ENCODE results near the gene PROK2.

Gene PROK2

GRCh38 chr3:71809321-71810026 is 24.5 kb upstream of the PROK2 start:
- Histone ChIP-seq H3K4me1 (ENCODE audit: control insufficient read depth, insufficient read depth, low read length) (no peaks in the 10 kb centered on the region), H3K9me3 (ENCODE audit: control insufficient read depth, insufficient read depth, low read length) (no peaks in the 10 kb centered on the region), H3K9ac (ENCODE audit: low read depth, low read length) (no peak overlapping the region), H3K36me3 (ENCODE audit: control insufficient read depth, insufficient read depth, low read length) (no peaks in the 10 kb centered on the region), H3K27me3 (ENCODE audit: control insufficient read depth, insufficient read depth, low read length) (no peaks in the 10 kb centered on the region), H3K27ac (ENCODE audit: low read depth, low read length) (no peak overlapping the region), H3K4me3 (ENCODE audit: low read depth, low read length) (no peak overlapping the region)

- no peak overlapping the region for H3K4me3 ChIP-seq (ENCODE audit: low read depth, low read length)
- H3K27me3 ChIP-seq (ENCODE audit: control insufficient read depth, insufficient read depth, low read length), result no peaks in the 10 kb centered on the region
- no peak overlapping the region for H3K27ac ChIP-seq (ENCODE audit: low read depth, low read length)
- H3K36me3 ChIP-seq (ENCODE audit: control insufficient read depth, insufficient read depth, low read length), result no peaks in the 10 kb centered on the region
- H3K9me3 ChIP-seq (ENCODE audit: control insufficient read depth, insufficient read depth, low read length), result no peaks in the 10 kb centered on the region
- H3K4me1 ChIP-seq (ENCODE audit: control insufficient read depth, insufficient read depth, low read length), result peaks cover 12% of the 10 kb centered on the region
- no peak overlapping the region for H3K9ac ChIP-seq (ENCODE audit: low read depth, low read length)
These were observed 21.8 kb upstream of the PROK2 start for GRCh38 chr3:71806736-71807135.

GRCh38 chr3:71805691-71806090 is 20.7 kb upstream of the PROK2 start:
- H3K27me3 ChIP-seq (ENCODE audit: control insufficient read depth, insufficient read depth, low read length), result no peaks in the 10 kb centered on the region
- no peak overlapping the region for H3K27ac ChIP-seq (ENCODE audit: low read depth, low read length)
- no peaks in the 10 kb centered on the region for H3K9me3 ChIP-seq (ENCODE audit: control insufficient read depth, insufficient read depth, low read length)
- no peak overlapping the region for H3K4me3 ChIP-seq (ENCODE audit: low read depth, low read length)
- peaks cover 22% of the 10 kb centered on the region for H3K4me1 ChIP-seq (ENCODE audit: control insufficient read depth, insufficient read depth, low read length)
- no peak overlapping the region for H3K9ac ChIP-seq (ENCODE audit: low read depth, low read length)
- H3K36me3 ChIP-seq (ENCODE audit: control insufficient read depth, insufficient read depth, low read length), result no peaks in the 10 kb centered on the region

GRCh38 chr3:71805199-71805598 is 20.3 kb upstream of the PROK2 start:
- Histone ChIP-seq H3K27me3 (ENCODE audit: control insufficient read depth, insufficient read depth, low read length) (no peaks in the 10 kb centered on the region), H3K9me3 (ENCODE audit: control insufficient read depth, insufficient read depth, low read length) (no peaks in the 10 kb centered on the region), H3K27ac (ENCODE audit: low read depth, low read length) (no peak overlapping the region), H3K4me1 (ENCODE audit: control insufficient read depth, insufficient read depth, low read length) (peaks cover 25% of the 10 kb centered on the region), H3K9ac (ENCODE audit: low read depth, low read length) (no peak overlapping the region), H3K4me3 (ENCODE audit: low read depth, low read length) (no peak overlapping the region), H3K36me3 (ENCODE audit: control insufficient read depth, insufficient read depth, low read length) (no peaks in the 10 kb centered on the region)

GRCh38 chr3:71803248-71803647 is 18.3 kb upstream of the PROK2 start:
- Histone ChIP-seq H3K27me3 (ENCODE audit: control insufficient read depth, insufficient read depth, low read length) (no peaks in the 10 kb centered on the region), H3K9ac (ENCODE audit: low read depth, low read length) (no peak overlapping the region), H3K9me3 (ENCODE audit: control insufficient read depth, insufficient read depth, low read length) (no peaks in the 10 kb centered on the region), H3K4me1 (ENCODE audit: control insufficient read depth, insufficient read depth, low read length) (peaks cover 38% of the 10 kb centered on the region), H3K27ac (ENCODE audit: low read depth, low read length) (no peak overlapping the region), H3K36me3 (ENCODE audit: control insufficient read depth, insufficient read depth, low read length) (no peaks in the 10 kb centered on the region), H3K4me3 (ENCODE audit: low read depth, low read length) (no peak overlapping the region)

- Histone ChIP-seq H3K27me3 (ENCODE audit: control insufficient read depth, insufficient read depth, low read length) (no peaks in the 10 kb centered on the region), H3K4me3 (ENCODE audit: low read depth, low read length) (no peak overlapping the region), H3K36me3 (ENCODE audit: control insufficient read depth, insufficient read depth, low read length) (no peaks in the 10 kb centered on the region), H3K4me1 (ENCODE audit: control insufficient read depth, insufficient read depth, low read length) (peaks cover 38% of the 10 kb centered on the region), H3K9me3 (ENCODE audit: control insufficient read depth, insufficient read depth, low read length) (no peaks in the 10 kb centered on the region), H3K27ac (ENCODE audit: low read depth, low read length) (no peak overlapping the region), H3K9ac (ENCODE audit: low read depth, low read length) (no peak overlapping the region)
These were observed 17.0 kb upstream of the PROK2 start for GRCh38 chr3:71801986-71802385.

GRCh38 chr3:71800023-71800422 is 15.1 kb upstream of the PROK2 start:
- Histone ChIP-seq H3K9me3 (ENCODE audit: control insufficient read depth, insufficient read depth, low read length) (no peaks in the 10 kb centered on the region), H3K4me3 (ENCODE audit: low read depth, low read length) (no peak overlapping the region), H3K4me1 (ENCODE audit: control insufficient read depth, insufficient read depth, low read length) (peaks cover 38% of the 10 kb centered on the region), H3K9ac (ENCODE audit: low read depth, low read length) (no peak overlapping the region), H3K27ac (ENCODE audit: low read depth, low read length) (no peak overlapping the region), H3K36me3 (ENCODE audit: control insufficient read depth, insufficient read depth, low read length) (no peaks in the 10 kb centered on the region), H3K27me3 (ENCODE audit: control insufficient read depth, insufficient read depth, low read length) (no peaks in the 10 kb centered on the region)

- Histone ChIP-seq H3K36me3 (ENCODE audit: control insufficient read depth, insufficient read depth, low read length) (no peaks in the 10 kb centered on the region), H3K9ac (ENCODE audit: low read depth, low read length) (no peak overlapping the region), H3K9me3 (ENCODE audit: control insufficient read depth, insufficient read depth, low read length) (no peaks in the 10 kb centered on the region), H3K27ac (ENCODE audit: low read depth, low read length) (no peak overlapping the region), H3K4me3 (ENCODE audit: low read depth, low read length) (no peak overlapping the region), H3K4me1 (ENCODE audit: control insufficient read depth, insufficient read depth, low read length) (peaks cover 34% of the 10 kb centered on the region), H3K27me3 (ENCODE audit: control insufficient read depth, insufficient read depth, low read length) (no peaks in the 10 kb centered on the region; the same call in 1 of the 2 replicates)
These were observed 12.5 kb upstream of the PROK2 start for GRCh38 chr3:71797455-71797854.

GRCh38 chr3:71796290-71796689 is 11.3 kb upstream of the PROK2 start:
- H3K9me3 ChIP-seq (ENCODE audit: control insufficient read depth, insufficient read depth, low read length), result no peaks in the 10 kb centered on the region

GRCh38 chr3:71791634-71792033 is 6.7 kb upstream of the PROK2 start:
- no peaks in the 10 kb centered on the region for H3K9me3 ChIP-seq (ENCODE audit: control insufficient read depth, insufficient read depth, low read length)
- no peak overlapping the region for H3K9ac ChIP-seq (ENCODE audit: low read depth, low read length)
- H3K4me1 ChIP-seq (ENCODE audit: control insufficient read depth, insufficient read depth, low read length), result peaks cover 3% of the 10 kb centered on the region
- no peaks in the 10 kb centered on the region for H3K36me3 ChIP-seq (ENCODE audit: control insufficient read depth, insufficient read depth, low read length)
- no peak overlapping the region for H3K27ac ChIP-seq (ENCODE audit: low read depth, low read length)
- H3K27me3 ChIP-seq (ENCODE audit: control insufficient read depth, insufficient read depth, low read length), result peaks cover 14% of the 10 kb centered on the region
- H3K4me3 ChIP-seq (ENCODE audit: low read depth, low read length), result no peak overlapping the region

More at GRCh38 chr3:71796290-71796689, 11.3 kb upstream of the PROK2 start:
- Histone ChIP-seq H3K4me3 (ENCODE audit: low read depth, low read length) (no peak overlapping the region), H3K4me1 (ENCODE audit: control insufficient read depth, insufficient read depth, low read length) (peaks cover 22% of the 10 kb centered on the region), H3K27ac (ENCODE audit: low read depth, low read length) (no peak overlapping the region), H3K9ac (ENCODE audit: low read depth, low read length) (no peak overlapping the region), H3K27me3 (ENCODE audit: control insufficient read depth, insufficient read depth, low read length) (no peaks in the 10 kb centered on the region; the same call in 1 of the 2 replicates), H3K36me3 (ENCODE audit: control insufficient read depth, insufficient read depth, low read length) (no peaks in the 10 kb centered on the region)

GRCh38 chr3:71789922-71790321 is 5.0 kb upstream of the PROK2 start:
- Histone ChIP-seq H3K4me1 (ENCODE audit: control insufficient read depth, insufficient read depth, low read length) (peaks cover 16% of the 10 kb centered on the region), H3K36me3 (ENCODE audit: control insufficient read depth, insufficient read depth, low read length) (no peaks in the 10 kb centered on the region), H3K4me3 (ENCODE audit: low read depth, low read length) (no peak overlapping the region), H3K9me3 (ENCODE audit: control insufficient read depth, insufficient read depth, low read length) (no peaks in the 10 kb centered on the region), H3K9ac (ENCODE audit: low read depth, low read length) (no peak overlapping the region), H3K27ac (ENCODE audit: low read depth, low read length) (no peak overlapping the region), H3K27me3 (ENCODE audit: control insufficient read depth, insufficient read depth, low read length) (peaks cover 31% of the 10 kb centered on the region)
